ENCODE data around the gene MEOX2. TPM values are rescaled to one million over a fixed set of nuclear protein-coding genes. Genes with fewer than 3 reads are reported as not detected.

MEOX2 gene
- total RNA-seq, 1 experiment from 2014 or later: not detected

GRCh38 chr7:15729746-15730145, 43.3 kb upstream of the MEOX2 start:
- no peak overlapping the region for H3K27ac Mint-ChIP-seq
- Histone ChIP-seq H2AFZ (ENCODE audit: low read length) (no peak overlapping the region), H3K9ac (ENCODE audit: extremely low read depth, insufficient read length, low read length) (no peak overlapping the region), H3K79me2 (ENCODE audit: insufficient read depth, low read length) (no peaks in the 10 kb centered on the region), H3T11ph (ENCODE audit: low read length) (no peak overlapping the region), H2BK20ac (ENCODE audit: low read depth, low read length, poor library complexity, severe bottlenecking) (no peak overlapping the region), H3K27ac (ENCODE audit: insufficient read length, low read depth, low read length) (no peak overlapping the region), H3K23me2 (ENCODE audit: insufficient read length, low read depth, low read length, poor library complexity, severe bottlenecking) (no peaks in the 10 kb centered on the region), H3K18ac (ENCODE audit: insufficient read length, low read depth, low read length) (no peak overlapping the region), H3K56ac (ENCODE audit: insufficient read length, low read depth, low read length) (no peak overlapping the region), H3K4me1 (ENCODE audit: insufficient read depth, low read length) (no peaks in the 10 kb centered on the region), H2BK5ac (ENCODE audit: insufficient read length, low read length) (no peak overlapping the region), H3K79me1 (ENCODE audit: insufficient read depth, low read depth, low read length, poor library complexity, severe bottlenecking) (no peaks in the 10 kb centered on the region), H2BK12ac (ENCODE audit: insufficient read length, low read depth, low read length) (no peak overlapping the region), H3K14ac (ENCODE audit: insufficient read depth, low read length) (no peak overlapping the region), H2AK5ac (ENCODE audit: insufficient read length, low read length) (no peak overlapping the region), H4K8ac (replicated peaks; ENCODE audit: insufficient read length, low read depth, low read length) (no peak overlapping the region), H3K4me2 (ENCODE audit: insufficient read depth, insufficient read length, low read length) (no peak overlapping the region), H3K27me3 (ENCODE audit: insufficient read depth, low read length) (no peaks in the 10 kb centered on the region), H3K9me3 (ENCODE audit: control insufficient read depth, low read depth, low read length) (no peaks in the 10 kb centered on the region), H4K91ac (ENCODE audit: insufficient read length, low read depth, low read length) (no peak overlapping the region), H3K23ac (ENCODE audit: insufficient read length, low read depth, low read length) (no peak overlapping the region), H4K20me1 (ENCODE audit: control insufficient read depth, insufficient read depth, insufficient read length) (no peaks in the 10 kb centered on the region), H2BK15ac (ENCODE audit: low read depth, low read length) (no peak overlapping the region), H4K5ac (ENCODE audit: insufficient read length, low read depth, low read length) (no peak overlapping the region), H3K4ac (ENCODE audit: low read depth, low read length) (no peak overlapping the region), H2BK120ac (ENCODE audit: low read depth, low read length, poor library complexity, severe bottlenecking) (no peak overlapping the region)
- H3K9me3 Mint-ChIP-seq: no peaks in the 10 kb centered on the region
- no peak for DNase-seq
- H3K36me3 Mint-ChIP-seq (ENCODE audit: insufficient read depth in 1 of 3, low read depth in 3 of 3): no peaks in the 10 kb centered on the region
- no peaks in the 10 kb centered on the region for H3K27me3 Mint-ChIP-seq (ENCODE audit: low read depth)
- peaks cover 8 to 10% of the 10 kb centered on the region in 2 experiments for H3K4me1 Mint-ChIP-seq
- H3K4me3 Mint-ChIP-seq: no peak overlapping the region
- TF ChIP-seq, protein P1, sequence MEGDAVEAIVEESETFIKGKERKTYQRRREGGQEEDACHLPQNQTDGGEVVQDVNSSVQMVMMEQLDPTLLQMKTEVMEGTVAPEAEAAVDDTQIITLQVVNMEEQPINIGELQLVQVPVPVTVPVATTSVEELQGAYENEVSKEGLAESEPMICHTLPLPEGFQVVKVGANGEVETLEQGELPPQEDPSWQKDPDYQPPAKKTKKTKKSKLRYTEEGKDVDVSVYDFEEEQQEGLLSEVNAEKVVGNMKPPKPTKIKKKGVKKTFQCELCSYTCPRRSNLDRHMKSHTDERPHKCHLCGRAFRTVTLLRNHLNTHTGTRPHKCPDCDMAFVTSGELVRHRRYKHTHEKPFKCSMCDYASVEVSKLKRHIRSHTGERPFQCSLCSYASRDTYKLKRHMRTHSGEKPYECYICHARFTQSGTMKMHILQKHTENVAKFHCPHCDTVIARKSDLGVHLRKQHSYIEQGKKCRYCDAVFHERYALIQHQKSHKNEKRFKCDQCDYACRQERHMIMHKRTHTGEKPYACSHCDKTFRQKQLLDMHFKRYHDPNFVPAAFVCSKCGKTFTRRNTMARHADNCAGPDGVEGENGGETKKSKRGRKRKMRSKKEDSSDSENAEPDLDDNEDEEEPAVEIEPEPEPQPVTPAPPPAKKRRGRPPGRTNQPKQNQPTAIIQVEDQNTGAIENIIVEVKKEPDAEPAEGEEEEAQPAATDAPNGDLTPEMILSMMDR (conservative IDR thresholded peaks at IDR 0.05): no peak
